ENCODE measurements around the gene PGGT1B. TPM values are rescaled to one million over a fixed set of nuclear protein-coding genes. Genes with fewer than 3 reads are reported as not detected.

Gene PGGT1B
- total and polyA plus RNA-seq, 9 of the 15 experiments (the other 6 are each of a cell fraction or from before 2014, with no cell fraction given): 5.3 to 33.7 (median 19.8) TPM

DNA sequence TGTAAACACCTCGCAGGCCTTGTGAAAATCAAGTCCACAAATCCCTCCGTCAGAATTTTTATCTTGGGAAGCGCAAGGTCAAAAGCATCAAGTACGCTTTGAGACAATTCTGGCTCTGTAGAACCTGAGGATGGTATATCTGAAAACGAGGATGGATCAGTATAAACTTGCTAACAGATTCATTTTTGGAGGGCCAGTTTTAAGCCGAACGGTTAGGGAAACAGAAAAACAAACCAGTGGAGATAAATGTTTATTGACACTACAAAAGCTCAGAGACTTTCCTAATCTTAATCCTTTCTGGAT, 352 bp upstream of the PGGT1B start (continued):
- TF ChIP-seq SPI1 (IDR thresholded peaks at IDR 0.05; ENCODE audit: borderline replicate concordance, low read depth, low read length) (no peak), XRCC4 (IDR thresholded peaks at IDR 0.05; ENCODE audit: extremely low read depth, insufficient read depth, insufficient read length) (no peak), FOXP1 (CRISPR knock-in tag; IDR thresholded peaks at IDR 0.05) (no peak), ZNF175 (CRISPR knock-in tag; IDR thresholded peaks at IDR 0.05; ENCODE audit: low read depth) (peak; percentile 66; the same call in 1 of the 2 replicates), MTA2 (IDR thresholded peaks at IDR 0.05; ENCODE audit: low read depth) (0 out of 2 replicates have a peak, but pooled peaks have one; percentile 1), HDAC1 (IDR thresholded peaks at IDR 0.05) (no peak), HMG20A (CRISPR knock-in tag; conservative IDR thresholded peaks at IDR 0.05) (no peak), MEF2D (tag; conservative IDR thresholded peaks at IDR 0.05; ENCODE audit: low read depth) (no peak), KDM1A (IDR thresholded peaks at IDR 0.05) (0 out of 4 replicates have a peak, but pooled peaks of 1 of the 2 experiments have one; percentile 73), GABPA (tag; conservative IDR thresholded peaks at IDR 0.05; ENCODE audit: low read depth) (peak; percentile 90), ZKSCAN1 (IDR thresholded peaks at IDR 0.05; ENCODE audit: low read depth, low read length) (no peak), SMAD4 (CRISPR knock-in tag; conservative IDR thresholded peaks at IDR 0.05) (0 out of 2 replicates have a peak, but pooled peaks have one; percentile 2), ZFX (CRISPR knock-in tag; IDR thresholded peaks at IDR 0.05) (peak; percentile 78; the same call in 1 of the 2 replicates), GTF2F1 (IDR thresholded peaks at IDR 0.05; ENCODE audit: low read depth, low read length) (no peak)
- TF ChIP-seq, protein P1, sequence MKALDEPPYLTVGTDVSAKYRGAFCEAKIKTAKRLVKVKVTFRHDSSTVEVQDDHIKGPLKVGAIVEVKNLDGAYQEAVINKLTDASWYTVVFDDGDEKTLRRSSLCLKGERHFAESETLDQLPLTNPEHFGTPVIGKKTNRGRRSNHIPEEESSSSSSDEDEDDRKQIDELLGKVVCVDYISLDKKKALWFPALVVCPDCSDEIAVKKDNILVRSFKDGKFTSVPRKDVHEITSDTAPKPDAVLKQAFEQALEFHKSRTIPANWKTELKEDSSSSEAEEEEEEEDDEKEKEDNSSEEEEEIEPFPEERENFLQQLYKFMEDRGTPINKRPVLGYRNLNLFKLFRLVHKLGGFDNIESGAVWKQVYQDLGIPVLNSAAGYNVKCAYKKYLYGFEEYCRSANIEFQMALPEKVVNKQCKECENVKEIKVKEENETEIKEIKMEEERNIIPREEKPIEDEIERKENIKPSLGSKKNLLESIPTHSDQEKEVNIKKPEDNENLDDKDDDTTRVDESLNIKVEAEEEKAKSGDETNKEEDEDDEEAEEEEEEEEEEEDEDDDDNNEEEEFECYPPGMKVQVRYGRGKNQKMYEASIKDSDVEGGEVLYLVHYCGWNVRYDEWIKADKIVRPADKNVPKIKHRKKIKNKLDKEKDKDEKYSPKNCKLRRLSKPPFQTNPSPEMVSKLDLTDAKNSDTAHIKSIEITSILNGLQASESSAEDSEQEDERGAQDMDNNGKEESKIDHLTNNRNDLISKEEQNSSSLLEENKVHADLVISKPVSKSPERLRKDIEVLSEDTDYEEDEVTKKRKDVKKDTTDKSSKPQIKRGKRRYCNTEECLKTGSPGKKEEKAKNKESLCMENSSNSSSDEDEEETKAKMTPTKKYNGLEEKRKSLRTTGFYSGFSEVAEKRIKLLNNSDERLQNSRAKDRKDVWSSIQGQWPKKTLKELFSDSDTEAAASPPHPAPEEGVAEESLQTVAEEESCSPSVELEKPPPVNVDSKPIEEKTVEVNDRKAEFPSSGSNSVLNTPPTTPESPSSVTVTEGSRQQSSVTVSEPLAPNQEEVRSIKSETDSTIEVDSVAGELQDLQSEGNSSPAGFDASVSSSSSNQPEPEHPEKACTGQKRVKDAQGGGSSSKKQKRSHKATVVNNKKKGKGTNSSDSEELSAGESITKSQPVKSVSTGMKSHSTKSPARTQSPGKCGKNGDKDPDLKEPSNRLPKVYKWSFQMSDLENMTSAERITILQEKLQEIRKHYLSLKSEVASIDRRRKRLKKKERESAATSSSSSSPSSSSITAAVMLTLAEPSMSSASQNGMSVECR (CRISPR knock-in tag; IDR thresholded peaks at IDR 0.05): no peak
- TF ChIP-seq, protein P2, sequence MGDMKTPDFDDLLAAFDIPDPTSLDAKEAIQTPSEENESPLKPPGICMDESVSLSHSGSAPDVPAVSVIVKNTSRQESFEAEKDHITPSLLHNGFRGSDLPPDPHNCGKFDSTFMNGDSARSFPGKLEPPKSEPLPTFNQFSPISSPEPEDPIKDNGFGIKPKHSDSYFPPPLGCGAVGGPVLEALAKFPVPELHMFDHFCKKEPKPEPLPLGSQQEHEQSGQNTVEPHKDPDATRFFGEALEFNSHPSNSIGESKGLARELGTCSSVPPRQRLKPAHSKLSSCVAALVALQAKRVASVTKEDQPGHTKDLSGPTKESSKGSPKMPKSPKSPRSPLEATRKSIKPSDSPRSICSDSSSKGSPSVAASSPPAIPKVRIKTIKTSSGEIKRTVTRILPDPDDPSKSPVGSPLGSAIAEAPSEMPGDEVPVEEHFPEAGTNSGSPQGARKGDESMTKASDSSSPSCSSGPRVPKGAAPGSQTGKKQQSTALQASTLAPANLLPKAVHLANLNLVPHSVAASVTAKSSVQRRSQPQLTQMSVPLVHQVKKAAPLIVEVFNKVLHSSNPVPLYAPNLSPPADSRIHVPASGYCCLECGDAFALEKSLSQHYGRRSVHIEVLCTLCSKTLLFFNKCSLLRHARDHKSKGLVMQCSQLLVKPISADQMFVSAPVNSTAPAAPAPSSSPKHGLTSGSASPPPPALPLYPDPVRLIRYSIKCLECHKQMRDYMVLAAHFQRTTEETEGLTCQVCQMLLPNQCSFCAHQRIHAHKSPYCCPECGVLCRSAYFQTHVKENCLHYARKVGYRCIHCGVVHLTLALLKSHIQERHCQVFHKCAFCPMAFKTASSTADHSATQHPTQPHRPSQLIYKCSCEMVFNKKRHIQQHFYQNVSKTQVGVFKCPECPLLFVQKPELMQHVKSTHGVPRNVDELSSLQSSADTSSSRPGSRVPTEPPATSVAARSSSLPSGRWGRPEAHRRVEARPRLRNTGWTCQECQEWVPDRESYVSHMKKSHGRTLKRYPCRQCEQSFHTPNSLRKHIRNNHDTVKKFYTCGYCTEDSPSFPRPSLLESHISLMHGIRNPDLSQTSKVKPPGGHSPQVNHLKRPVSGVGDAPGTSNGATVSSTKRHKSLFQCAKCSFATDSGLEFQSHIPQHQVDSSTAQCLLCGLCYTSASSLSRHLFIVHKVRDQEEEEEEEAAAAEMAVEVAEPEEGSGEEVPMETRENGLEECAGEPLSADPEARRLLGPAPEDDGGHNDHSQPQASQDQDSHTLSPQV (IDR thresholded peaks at IDR 0.05): peak; percentile 32; the same call in 1 of the 2 replicates
- TF ChIP-seq, protein P3, sequence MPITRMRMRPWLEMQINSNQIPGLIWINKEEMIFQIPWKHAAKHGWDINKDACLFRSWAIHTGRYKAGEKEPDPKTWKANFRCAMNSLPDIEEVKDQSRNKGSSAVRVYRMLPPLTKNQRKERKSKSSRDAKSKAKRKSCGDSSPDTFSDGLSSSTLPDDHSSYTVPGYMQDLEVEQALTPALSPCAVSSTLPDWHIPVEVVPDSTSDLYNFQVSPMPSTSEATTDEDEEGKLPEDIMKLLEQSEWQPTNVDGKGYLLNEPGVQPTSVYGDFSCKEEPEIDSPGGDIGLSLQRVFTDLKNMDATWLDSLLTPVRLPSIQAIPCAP (CRISPR knock-in tag; IDR thresholded peaks at IDR 0.05; ENCODE audit: borderline replicate concordance): no peak
- TF ChIP-seq, protein P4, sequence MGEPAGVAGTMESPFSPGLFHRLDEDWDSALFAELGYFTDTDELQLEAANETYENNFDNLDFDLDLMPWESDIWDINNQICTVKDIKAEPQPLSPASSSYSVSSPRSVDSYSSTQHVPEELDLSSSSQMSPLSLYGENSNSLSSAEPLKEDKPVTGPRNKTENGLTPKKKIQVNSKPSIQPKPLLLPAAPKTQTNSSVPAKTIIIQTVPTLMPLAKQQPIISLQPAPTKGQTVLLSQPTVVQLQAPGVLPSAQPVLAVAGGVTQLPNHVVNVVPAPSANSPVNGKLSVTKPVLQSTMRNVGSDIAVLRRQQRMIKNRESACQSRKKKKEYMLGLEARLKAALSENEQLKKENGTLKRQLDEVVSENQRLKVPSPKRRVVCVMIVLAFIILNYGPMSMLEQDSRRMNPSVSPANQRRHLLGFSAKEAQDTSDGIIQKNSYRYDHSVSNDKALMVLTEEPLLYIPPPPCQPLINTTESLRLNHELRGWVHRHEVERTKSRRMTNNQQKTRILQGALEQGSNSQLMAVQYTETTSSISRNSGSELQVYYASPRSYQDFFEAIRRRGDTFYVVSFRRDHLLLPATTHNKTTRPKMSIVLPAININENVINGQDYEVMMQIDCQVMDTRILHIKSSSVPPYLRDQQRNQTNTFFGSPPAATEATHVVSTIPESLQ (CRISPR knock-in tag; IDR thresholded peaks at IDR 0.05): no peak
